DOHH2 (cell line): Measurements from ENCODE around the gene OSBPL3.

ENCODE experiments used
- H3F3A ChIP-seq: fragments of 200-600 bp; sonication (generic), shearing (Covaris generic); 2 replicates; pipeline ENCODE4 v1.6.0; 2016; ENCODE audit warnings: antibody characterized with exemption, mild to moderate bottlenecking; ENCODE audit not compliant: control insufficient read depth, insufficient read depth
- H3K27ac ChIP-seq: fragments of 200-600 bp; sonication (generic); 2 replicates; pipeline ENCODE4 v1.5.1; 2014; ENCODE audit warnings: low read depth, mild to moderate bottlenecking, low read length, moderate library complexity
- H3K27me3 ChIP-seq: fragments of 200-600 bp; sonication (generic); 2 replicates; pipeline ENCODE4 v1.6.1; 2014; ENCODE audit warnings: mild to moderate bottlenecking, low read length, mixed read lengths; ENCODE audit not compliant: control insufficient read depth
- H3K36me3 ChIP-seq: fragments of 200-600 bp; sonication (generic); 2 replicates; pipeline ENCODE4 v1.6.1; 2014; ENCODE audit warnings: mild to moderate bottlenecking, low read length, moderate library complexity, mixed read lengths; ENCODE audit not compliant: control insufficient read depth
- H3K4me1 ChIP-seq: fragments of 200-600 bp; sonication (generic); 2 replicates; pipeline ENCODE4 v1.6.1; 2014; ENCODE audit warnings: mild to moderate bottlenecking, low read length, mixed read lengths; ENCODE audit not compliant: control insufficient read depth
- H3K4me2 ChIP-seq: fragments of 200-600 bp; sonication (generic); 2 replicates; pipeline ENCODE4 v1.6.0; 2014; ENCODE audit warnings: mild to moderate bottlenecking, low read length, moderate library complexity
- H3K4me3 ChIP-seq: fragments of 200-600 bp; sonication (generic); 2 replicates; pipeline ENCODE4 v1.5.1; 2014; ENCODE audit warnings: mild to moderate bottlenecking, low read length, mixed read lengths
- H3K79me2 ChIP-seq: fragments of 200-600 bp; sonication (generic); 2 replicates; pipeline ENCODE4 v1.6.1; 2014; ENCODE audit warnings: mild to moderate bottlenecking, low read length, mixed read lengths; ENCODE audit not compliant: control insufficient read depth
- H3K9me2 ChIP-seq: fragments of 200-600 bp; sonication (generic); replicated peaks from 2 replicates; pipeline ENCODE4 v1.6.1; 2014; ENCODE audit warnings: mild to moderate bottlenecking, low read length, mixed read lengths; ENCODE audit not compliant: control insufficient read depth
- H3K9me3 ChIP-seq: fragments of 200-600 bp; sonication (generic); 2 replicates; pipeline ENCODE4 v1.6.1; 2014; ENCODE audit warnings: antibody characterized with exemption, low read length, mixed read lengths; ENCODE audit not compliant: control insufficient read depth, insufficient read depth
- H4K20me1 ChIP-seq: fragments of 200-600 bp; sonication (generic); 2 replicates; pipeline ENCODE4 v1.6.0; 2014; ENCODE audit warnings: low read depth, mild to moderate bottlenecking, antibody characterized with exemption, low read length, moderate library complexity; ENCODE audit not compliant: control insufficient read depth, insufficient read depth
- EZH2phosphoT487 ChIP-seq: fragments of 200-600 bp; sonication (generic); IDR thresholded peaks from 2 replicates; pipeline ENCODE4 v1.6.1; 2017; ENCODE audit warnings: borderline replicate concordance, mild to moderate bottlenecking, antibody characterized with exemption, low read length, moderate library complexity, mixed read lengths
- TF ChIP-seq, protein P1 (sequence below): fragments of 200-600 bp; sonication (generic); IDR thresholded peaks from one replicate; pipeline ENCODE4 v1.5.1; 2014; ENCODE audit warnings: antibody characterized with exemption, mild to moderate bottlenecking, low read depth, low read length; ENCODE audit not compliant: poor library complexity, severe bottlenecking

The OSBPL3 gene

DNA sequence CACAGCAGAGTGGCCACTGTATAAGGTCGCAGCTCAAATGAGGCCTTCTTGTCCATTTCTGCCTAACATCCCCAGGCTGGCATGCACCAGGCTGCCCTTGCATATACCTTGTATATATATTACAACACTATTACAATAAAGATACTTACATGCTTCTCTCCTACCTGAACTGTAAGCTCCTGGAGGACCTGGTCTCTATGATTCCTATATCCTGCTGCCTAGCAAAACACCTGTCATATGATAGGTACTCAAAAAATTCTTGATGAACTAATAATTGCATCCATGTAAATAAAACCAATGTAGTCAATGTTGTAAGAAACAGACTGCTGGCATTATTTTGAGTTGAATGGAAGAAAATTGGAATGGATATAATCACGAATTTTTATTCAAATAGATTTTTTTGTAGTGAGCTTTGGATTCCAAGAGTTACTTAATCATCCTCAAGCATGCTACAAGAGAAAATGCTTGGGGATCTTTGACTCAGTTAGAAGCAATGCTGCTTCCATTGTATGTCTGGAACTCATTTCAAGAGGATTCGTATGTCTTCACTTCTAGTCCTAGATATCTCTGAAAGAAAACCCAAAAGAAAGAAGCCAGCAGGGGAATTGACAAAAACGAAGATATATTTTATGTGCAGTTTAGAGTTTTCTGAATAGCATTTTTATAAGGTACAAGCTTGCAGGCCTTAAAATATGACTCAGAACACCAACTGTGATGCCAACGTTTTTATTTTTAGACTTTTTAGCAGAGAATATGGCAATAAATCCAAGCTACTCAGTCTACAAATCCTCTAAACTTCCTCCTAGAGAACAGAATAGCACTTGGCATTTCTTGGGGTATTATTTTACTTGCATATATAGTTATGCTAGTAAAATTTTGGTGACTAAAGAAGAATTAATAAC lies 53.1 kb downstream of the OSBPL3 start:
- Histone ChIP-seq H3K79me2 (peaks cover 98% of the 10 kb centered on the region), H3K4me3 (no peak overlapping the region), H3K27ac (no peak overlapping the region), H4K20me1 (no peaks in the 10 kb centered on the region), H3K9me3 (no peaks in the 10 kb centered on the region), H3K36me3 (peaks cover 21% of the 10 kb centered on the region), H3F3A (no peaks in the 10 kb centered on the region), H3K4me2 (no peak overlapping the region), H3K27me3 (no peaks in the 10 kb centered on the region), H3K9me2 (no peaks in the 10 kb centered on the region), H3K4me1 (peaks cover 16% of the 10 kb centered on the region)
- TF ChIP-seq, protein P1, sequence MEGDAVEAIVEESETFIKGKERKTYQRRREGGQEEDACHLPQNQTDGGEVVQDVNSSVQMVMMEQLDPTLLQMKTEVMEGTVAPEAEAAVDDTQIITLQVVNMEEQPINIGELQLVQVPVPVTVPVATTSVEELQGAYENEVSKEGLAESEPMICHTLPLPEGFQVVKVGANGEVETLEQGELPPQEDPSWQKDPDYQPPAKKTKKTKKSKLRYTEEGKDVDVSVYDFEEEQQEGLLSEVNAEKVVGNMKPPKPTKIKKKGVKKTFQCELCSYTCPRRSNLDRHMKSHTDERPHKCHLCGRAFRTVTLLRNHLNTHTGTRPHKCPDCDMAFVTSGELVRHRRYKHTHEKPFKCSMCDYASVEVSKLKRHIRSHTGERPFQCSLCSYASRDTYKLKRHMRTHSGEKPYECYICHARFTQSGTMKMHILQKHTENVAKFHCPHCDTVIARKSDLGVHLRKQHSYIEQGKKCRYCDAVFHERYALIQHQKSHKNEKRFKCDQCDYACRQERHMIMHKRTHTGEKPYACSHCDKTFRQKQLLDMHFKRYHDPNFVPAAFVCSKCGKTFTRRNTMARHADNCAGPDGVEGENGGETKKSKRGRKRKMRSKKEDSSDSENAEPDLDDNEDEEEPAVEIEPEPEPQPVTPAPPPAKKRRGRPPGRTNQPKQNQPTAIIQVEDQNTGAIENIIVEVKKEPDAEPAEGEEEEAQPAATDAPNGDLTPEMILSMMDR: no peak
- TF ChIP-seq EZH2phosphoT487: no peak

DNA sequence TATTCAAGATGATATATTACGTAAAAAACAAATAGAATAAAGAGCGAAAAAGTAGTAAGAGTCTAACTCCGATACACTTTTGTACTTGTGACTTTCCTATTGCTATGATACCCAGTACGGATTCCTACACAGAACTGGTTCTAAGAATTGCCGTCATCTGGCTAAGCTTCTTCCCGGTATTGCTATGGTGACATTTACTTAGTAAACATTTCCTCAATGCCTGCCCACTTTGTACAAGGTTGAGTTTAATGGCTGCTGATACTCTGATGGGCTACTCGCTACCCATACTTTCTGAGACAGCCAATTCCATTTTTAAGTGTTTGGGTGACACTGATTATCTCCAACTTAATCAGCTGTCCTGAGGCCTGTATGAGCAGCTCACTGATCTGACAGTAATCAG lies 55.6 kb downstream of the OSBPL3 start:
- H3K36me3 ChIP-seq: peaks cover 3% of the 10 kb centered on the region; the same call in 1 of the 2 replicates
- no peak overlapping the region for H3K4me3 ChIP-seq
- H3K9me2 ChIP-seq: no peaks in the 10 kb centered on the region
- no peak overlapping the region for H3K27ac ChIP-seq
- TF ChIP-seq, protein P1: no peak
- no peak for TF ChIP-seq EZH2phosphoT487
- no peaks in the 10 kb centered on the region for H3F3A ChIP-seq
- no peaks in the 10 kb centered on the region for H3K9me3 ChIP-seq
- H3K4me1 ChIP-seq: peaks cover 35% of the 10 kb centered on the region
- H3K4me2 ChIP-seq: no peak overlapping the region
- no peaks in the 10 kb centered on the region for H3K27me3 ChIP-seq
- H4K20me1 ChIP-seq: no peaks in the 10 kb centered on the region
- peaks cover 98% of the 10 kb centered on the region for H3K79me2 ChIP-seq

DNA sequence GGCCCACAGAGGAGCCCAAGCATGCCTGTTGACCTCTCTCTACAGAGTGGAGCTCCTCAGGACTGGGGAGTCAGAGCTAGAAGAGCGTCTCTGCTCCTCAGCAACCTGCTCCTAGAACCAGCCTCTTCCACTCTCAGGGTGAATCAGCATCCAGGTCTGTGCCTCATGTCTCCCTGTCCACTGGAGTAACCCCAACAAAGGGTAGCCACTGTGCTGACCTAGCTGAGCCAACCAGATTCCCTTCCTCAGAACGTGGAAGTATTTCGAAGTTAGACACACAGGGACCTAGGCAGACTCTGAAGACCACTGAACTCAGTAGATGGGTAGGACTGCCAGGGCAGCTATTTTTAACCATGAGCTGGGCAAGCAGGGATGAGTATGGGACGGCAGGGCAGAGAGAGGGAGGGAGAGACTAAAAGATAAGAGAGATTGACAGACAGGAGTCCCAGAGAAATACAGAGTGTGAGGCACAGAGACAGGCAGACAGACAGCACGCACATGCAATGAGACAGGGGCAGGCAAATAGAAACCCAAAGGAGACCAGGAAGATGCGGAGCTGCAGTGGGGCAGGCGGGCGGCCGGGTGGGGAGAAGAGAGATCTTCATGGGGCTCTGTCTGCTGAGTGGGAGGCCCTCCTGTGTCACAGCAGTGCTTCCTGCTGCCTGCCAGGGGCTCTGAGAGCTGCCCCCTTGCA lies 56.7 kb downstream of the OSBPL3 start:
- H3K9me2 ChIP-seq: no peaks in the 10 kb centered on the region
- H3K27me3 ChIP-seq: no peaks in the 10 kb centered on the region
- H3K79me2 ChIP-seq: peaks cover 98% of the 10 kb centered on the region
- H4K20me1 ChIP-seq: no peaks in the 10 kb centered on the region
- no peaks in the 10 kb centered on the region for H3K9me3 ChIP-seq
- no peak overlapping the region for H3K27ac ChIP-seq
- TF ChIP-seq, protein P1: no peak
- TF ChIP-seq EZH2phosphoT487: no peak
- no peak overlapping the region for H3K4me2 ChIP-seq
- H3F3A ChIP-seq: no peaks in the 10 kb centered on the region
- no peak overlapping the region for H3K4me3 ChIP-seq
- peaks cover 39% of the 10 kb centered on the region for H3K4me1 ChIP-seq
- peaks cover 3% of the 10 kb centered on the region; the same call in 1 of the 2 replicates for H3K36me3 ChIP-seq
